Ectodermal cell (in vitro differentiated cells): Measurements from ENCODE around the gene ZSCAN5A. TPM values are rescaled to one million over a fixed set of nuclear protein-coding genes. Genes with fewer than 3 reads are reported as not detected.

ENCODE experiments used
- H3K27ac ChIP-seq: 2 replicates; pipeline ENCODE4 v1.7.0; 2013; ENCODE audit warnings: mild to moderate bottlenecking, low read depth, low read length; ENCODE audit not compliant: insufficient read depth, poor library complexity, severe bottlenecking
- H3K27me3 ChIP-seq: 2 replicates; pipeline ENCODE4 v1.7.0; 2013; ENCODE audit warnings: mild to moderate bottlenecking, low read length; ENCODE audit not compliant: insufficient read depth, control insufficient read depth, poor library complexity, severe bottlenecking
- H3K36me3 ChIP-seq: one replicate; pipeline ENCODE4 v1.7.0; 2013; ENCODE audit warnings: low read length; ENCODE audit not compliant: control insufficient read depth, insufficient read depth
- H3K4me1 ChIP-seq: one replicate; pipeline ENCODE4 v1.7.0; 2013; ENCODE audit warnings: low read length; ENCODE audit not compliant: control insufficient read depth, insufficient read depth
- H3K4me3 ChIP-seq: 2 replicates; pipeline ENCODE4 v1.7.0; 2013; ENCODE audit warnings: low read depth, low read length, control low read depth; ENCODE audit not compliant: insufficient read depth
- H3K9me3 ChIP-seq: 2 replicates; pipeline ENCODE4 v1.7.0; 2013; ENCODE audit warnings: mild to moderate bottlenecking, low read length, moderate library complexity; ENCODE audit not compliant: control insufficient read depth
- WGBS, 2 experiments: methylation state at CpG; one replicate each; pipeline ENCODE4 v1.1.7; 2013; ENCODE audit warnings: missing lambda C conversion rate in 2 of 2; 5-methylcytosine and 5-hydroxymethylcytosine counted together
- polyA plus RNA-seq, 4 experiments: library from polyadenylated mRNA; stranded (reverse); fragments of 50-300 nt; gene quantifications; one replicate each; pipeline ENCODE4 v1.2.3, GENCODE V29; 2013

The ZSCAN5A gene, protein sequence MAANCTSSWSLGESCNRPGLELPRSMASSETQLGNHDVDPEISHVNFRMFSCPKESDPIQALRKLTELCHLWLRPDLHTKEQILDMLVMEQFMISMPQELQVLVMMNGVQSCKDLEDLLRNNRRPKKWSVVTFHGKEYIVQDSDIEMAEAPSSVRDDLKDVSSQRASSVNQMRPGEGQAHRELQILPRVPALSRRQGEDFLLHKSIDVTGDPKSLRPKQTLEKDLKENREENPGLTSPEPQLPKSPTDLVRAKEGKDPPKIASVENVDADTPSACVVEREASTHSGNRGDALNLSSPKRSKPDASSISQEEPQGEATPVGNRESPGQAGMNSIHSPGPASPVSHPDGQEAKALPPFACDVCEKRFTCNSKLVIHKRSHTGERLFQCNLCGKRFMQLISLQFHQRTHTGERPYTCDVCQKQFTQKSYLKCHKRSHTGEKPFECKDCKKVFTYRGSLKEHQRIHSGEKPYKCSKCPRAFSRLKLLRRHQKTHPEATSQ
- polyA plus RNA-seq (2013, experiment 1 of 4): 11.0 TPM
- polyA plus RNA-seq (2013, experiment 2 of 4): 16.9 TPM
- 10.5 TPM for polyA plus RNA-seq (2013, experiment 3 of 4)
- 8.2 TPM for polyA plus RNA-seq (2013, experiment 4 of 4)

DNA sequence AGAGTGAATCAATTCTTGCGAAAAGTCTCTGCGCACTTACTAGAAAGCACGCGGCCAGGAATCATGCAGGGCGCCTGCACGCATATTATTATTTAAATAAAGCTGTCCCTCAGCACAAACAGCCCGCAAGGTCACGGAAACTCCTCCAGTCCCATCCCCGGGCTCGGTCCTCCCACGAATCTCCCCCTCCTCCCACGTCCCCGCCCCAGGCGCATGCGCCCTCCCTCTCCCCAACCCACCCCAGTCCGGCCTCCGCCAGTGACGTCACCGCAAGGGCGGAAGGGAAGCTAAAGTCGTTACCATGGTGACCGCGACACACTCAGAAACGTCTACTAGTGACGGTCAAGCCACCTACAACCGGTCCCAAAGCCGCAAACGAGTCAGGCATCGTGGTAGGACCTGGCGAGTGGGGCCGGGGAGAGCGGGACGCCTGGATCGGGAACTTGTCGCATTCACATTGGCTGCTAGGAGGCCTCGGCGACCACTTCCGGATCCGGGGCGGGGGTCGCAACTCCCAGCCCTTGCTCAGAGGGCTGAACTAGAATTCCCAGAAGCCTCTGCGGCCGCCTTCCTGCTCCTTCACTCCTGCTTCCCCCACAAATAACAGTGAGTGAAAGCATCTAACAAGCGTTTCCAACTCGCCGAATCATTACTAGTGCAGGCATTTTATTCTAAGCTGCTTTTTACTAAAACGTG lies at the start of gene ZSCAN5A:
Gene ZSCAN5A, minus strand, starts transcription at position 459 of the 696 bp plus-strand sequence. CDS start 89,793 bp downstream, outside the sequence.
- Histone ChIP-seq H3K9me3 (no peaks in the 10 kb centered on the region), H3K36me3 (no peaks in the 10 kb centered on the region), H3K27ac (peak within 1 kb of the TSS; percentile 96), H3K4me1 (peaks cover 3% of the 10 kb centered on the region), H3K4me3 (peak within 1 kb of the TSS; percentile 88), H3K27me3 (no peaks in the 10 kb centered on the region)
- 0% methylated on average over 47 of the region's 47 CpGs for WGBS, 2 experiments

DNA sequence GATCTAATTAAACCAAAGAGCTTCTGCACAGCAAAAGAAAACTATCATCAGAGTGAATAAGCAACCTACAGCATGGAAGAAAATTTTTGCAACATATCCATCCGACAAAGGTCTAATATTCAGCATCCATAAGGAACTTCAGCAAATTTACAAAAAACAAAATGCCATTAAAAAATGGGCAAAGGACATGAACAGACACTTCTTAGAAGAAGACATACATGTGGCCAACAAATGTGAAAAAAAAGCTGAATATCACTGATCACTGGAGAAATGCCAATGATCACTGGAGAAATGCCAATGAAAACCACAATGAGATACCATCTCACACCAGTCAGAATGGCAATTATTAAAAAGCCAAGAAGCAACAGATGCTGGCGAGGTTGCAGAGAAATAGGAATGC lies 46.2 kb upstream of the ZSCAN5A start:
- Histone ChIP-seq H3K36me3 (no peaks in the 10 kb centered on the region), H3K4me3 (no peak overlapping the region), H3K9me3 (no peaks in the 10 kb centered on the region), H3K4me1 (no peaks in the 10 kb centered on the region), H3K27ac (no peak overlapping the region), H3K27me3 (no peaks in the 10 kb centered on the region)
- 87 to 93% methylated on average over 2 of the region's 2 CpGs for WGBS, 2 experiments

DNA sequence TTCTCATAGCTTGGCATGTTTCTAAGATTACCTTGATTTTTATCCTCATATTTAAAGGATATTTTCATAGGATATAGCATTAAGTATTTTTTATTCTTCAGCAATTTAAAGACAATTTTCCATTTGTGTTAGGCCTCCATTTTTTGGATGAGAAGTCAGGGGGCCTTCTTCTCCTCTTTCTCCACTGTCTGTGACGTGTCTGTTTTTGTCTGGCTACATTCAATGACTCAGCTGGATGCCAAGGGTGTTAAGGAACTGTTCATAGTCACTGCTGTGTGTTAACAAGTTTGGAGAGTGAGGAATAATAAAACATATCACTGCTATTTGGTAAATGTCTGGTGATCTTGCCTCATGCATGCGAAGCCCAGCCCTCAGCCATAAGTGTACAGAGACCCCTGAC lies 42.3 kb upstream of the ZSCAN5A start:
- no peaks in the 10 kb centered on the region for H3K4me1 ChIP-seq
- WGBS, 2 experiments: 73 to 80% methylated on average over 1 to 2 of the region's 2 CpGs
- no peak overlapping the region for H3K27ac ChIP-seq
- H3K9me3 ChIP-seq: no peaks in the 10 kb centered on the region
- H3K27me3 ChIP-seq: no peaks in the 10 kb centered on the region
- H3K4me3 ChIP-seq: no peak overlapping the region
- no peaks in the 10 kb centered on the region for H3K36me3 ChIP-seq

DNA sequence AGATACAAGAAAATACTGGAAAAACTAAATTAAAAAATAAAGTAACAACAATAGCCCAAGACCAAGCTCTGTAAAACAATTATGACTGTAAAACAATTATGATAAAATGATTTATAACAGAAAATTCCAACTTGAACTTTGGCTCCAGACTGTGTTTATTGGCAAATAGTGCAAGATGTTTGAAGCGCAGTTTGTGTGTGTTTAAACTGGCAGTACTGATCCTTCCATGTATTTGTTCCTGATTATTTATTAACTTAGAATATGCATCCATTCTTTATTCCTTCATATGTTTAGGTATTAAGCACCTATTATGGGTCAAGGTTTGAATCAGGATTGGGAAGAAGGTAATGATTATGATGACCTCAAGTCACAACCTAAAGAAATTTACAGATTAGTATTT lies 40.9 kb upstream of the ZSCAN5A start:
- H3K4me3 ChIP-seq: no peak overlapping the region

DNA sequence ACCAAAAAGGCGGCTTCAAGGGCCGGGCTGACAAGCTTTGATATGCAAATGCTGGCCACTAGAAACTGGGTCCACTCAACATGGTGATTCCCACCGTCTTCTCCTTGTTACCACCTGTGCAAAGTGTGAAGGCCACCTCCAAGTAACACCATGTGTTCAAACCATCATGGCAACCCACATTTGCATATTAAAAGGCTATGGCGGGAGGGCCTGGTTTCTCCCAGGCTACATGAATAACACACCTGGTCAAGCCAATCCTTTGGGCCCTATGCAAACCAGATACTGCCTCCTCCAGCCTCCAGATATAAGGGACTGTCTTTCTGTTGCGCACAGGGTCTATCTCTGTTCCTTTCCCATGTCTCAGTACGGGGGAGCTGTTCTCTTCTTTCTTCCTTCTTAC lies 36.6 kb upstream of the ZSCAN5A start:
- no peak overlapping the region for H3K27ac ChIP-seq
- no peak overlapping the region for H3K4me3 ChIP-seq
- H3K27me3 ChIP-seq: no peaks in the 10 kb centered on the region
- no peaks in the 10 kb centered on the region for H3K4me1 ChIP-seq
- no peaks in the 10 kb centered on the region for H3K9me3 ChIP-seq
- no peaks in the 10 kb centered on the region for H3K36me3 ChIP-seq
- 74 to 75% methylated on average over 6 of the region's 6 CpGs for WGBS, 2 experiments

More for the DNA sequence above, 40.9 kb upstream of the ZSCAN5A start:
- Histone ChIP-seq H3K36me3 (no peaks in the 10 kb centered on the region), H3K27me3 (no peaks in the 10 kb centered on the region), H3K27ac (no peak overlapping the region), H3K4me1 (no peaks in the 10 kb centered on the region), H3K9me3 (no peaks in the 10 kb centered on the region)
- 100% methylated on average over 1 of the region's 1 CpG; no CpG with 5 or more reads in 1 of the 2 experiments for WGBS, 2 experiments

DNA sequence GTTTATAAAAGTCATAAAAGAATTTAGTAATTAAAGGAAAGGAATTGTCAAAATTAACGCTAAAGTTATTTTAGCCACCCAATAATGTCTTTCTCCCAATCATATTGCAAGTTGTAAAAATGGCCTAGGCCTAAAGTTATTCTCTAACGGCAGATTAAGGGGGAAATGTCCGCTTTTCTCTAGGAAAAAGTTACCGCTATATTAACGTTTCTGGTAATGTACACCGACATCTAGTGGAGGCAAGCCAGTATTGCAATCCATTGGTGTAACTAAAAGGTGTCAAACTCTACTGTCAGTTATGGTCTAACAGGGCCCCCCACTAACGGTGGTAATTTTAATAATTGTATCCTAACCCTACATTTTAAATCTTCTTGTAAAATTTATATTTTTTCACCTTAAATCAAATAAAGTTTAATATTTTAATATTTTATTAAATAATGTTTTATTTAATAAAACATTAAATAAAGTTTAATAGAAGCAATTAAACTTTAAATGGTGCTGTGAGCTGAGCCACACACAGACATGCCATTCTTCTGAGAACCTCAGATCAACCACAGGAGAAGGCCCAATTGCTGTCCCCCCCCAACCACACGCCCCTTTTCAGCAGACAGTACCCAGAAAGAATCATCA lies 35.9 kb upstream of the ZSCAN5A start:
- H3K9me3 ChIP-seq: peaks cover 2% of the 10 kb centered on the region
- WGBS, 2 experiments: 30 to 42% methylated on average over 6 to 8 of the region's 8 CpGs
- H3K4me3 ChIP-seq: no peak overlapping the region
- H3K4me1 ChIP-seq: no peaks in the 10 kb centered on the region
- H3K27ac ChIP-seq: no peak overlapping the region
- no peaks in the 10 kb centered on the region for H3K27me3 ChIP-seq
- no peaks in the 10 kb centered on the region for H3K36me3 ChIP-seq

DNA sequence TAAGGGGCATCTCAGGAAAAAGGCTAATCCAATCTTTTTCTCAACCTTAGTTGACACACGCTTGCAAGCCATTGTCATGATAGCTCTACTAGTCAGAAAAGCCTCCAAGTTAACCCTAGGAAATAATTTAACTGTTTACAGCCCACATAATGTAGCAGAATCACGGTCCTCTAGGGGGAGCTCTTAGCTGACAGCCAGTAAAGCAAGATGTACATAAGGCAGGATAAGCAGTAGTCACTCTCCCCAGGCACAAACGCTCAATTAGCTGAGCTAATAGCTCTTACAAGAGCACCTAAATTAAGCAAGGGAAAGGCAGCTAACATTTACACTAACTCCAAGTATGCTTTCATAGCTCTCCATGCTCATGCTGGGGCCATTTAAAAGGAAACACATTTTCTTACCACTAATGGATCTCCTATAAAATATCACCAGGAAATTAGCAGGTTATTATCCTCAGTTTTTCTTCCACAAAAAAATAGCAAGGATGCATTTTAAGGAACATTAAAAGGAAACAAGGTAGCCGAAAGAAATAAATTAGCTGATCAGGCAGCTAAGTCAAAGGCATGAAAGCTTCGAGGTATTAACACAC lies 33.7 kb upstream of the ZSCAN5A start:
- H3K4me1 ChIP-seq: no peaks in the 10 kb centered on the region
- 63 to 64% methylated on average over 5 of the region's 5 CpGs for WGBS, 2 experiments

DNA sequence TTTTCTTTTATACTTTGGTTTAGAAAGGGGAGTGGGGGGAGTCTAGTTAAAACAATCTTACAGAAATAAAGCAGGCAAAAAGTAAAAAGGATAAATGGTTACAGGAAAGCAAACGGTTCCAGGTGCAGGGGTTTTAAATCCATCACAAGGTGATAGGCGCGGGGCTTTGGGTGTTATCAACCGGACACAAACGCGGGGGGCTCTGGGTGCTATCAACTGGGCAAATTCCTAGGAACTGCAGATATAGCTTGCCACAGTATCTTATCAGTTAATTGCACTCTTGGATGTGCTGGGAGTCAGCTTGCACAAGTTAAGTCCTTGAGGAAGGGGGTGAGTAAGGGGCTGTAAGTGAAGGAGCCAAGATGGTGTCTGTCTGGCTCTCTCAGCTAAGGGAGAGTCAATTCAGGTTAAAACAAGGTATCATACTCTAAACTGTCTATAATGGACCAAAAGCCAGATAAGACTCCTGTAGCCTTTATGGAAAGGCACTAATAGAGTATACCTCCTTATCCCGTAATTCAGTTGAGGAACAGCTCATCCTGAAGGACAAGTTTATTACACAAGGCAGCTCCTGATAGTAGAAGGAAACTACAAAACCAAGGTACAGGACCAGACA lies 32.6 kb upstream of the ZSCAN5A start:
- no peaks in the 10 kb centered on the region for H3K36me3 ChIP-seq
- H3K4me3 ChIP-seq: no peak overlapping the region
- WGBS, 2 experiments: 94 to 95% methylated on average over 7 of the region's 7 CpGs
- no peaks in the 10 kb centered on the region for H3K4me1 ChIP-seq
- H3K27ac ChIP-seq: no peak overlapping the region
- no peaks in the 10 kb centered on the region for H3K27me3 ChIP-seq
- peaks cover 2% of the 10 kb centered on the region for H3K9me3 ChIP-seq

More for the DNA sequence above, 33.7 kb upstream of the ZSCAN5A start:
- Histone ChIP-seq H3K4me3 (no peak overlapping the region), H3K36me3 (no peaks in the 10 kb centered on the region), H3K27ac (no peak overlapping the region), H3K9me3 (peaks cover 2% of the 10 kb centered on the region), H3K27me3 (no peaks in the 10 kb centered on the region)

DNA sequence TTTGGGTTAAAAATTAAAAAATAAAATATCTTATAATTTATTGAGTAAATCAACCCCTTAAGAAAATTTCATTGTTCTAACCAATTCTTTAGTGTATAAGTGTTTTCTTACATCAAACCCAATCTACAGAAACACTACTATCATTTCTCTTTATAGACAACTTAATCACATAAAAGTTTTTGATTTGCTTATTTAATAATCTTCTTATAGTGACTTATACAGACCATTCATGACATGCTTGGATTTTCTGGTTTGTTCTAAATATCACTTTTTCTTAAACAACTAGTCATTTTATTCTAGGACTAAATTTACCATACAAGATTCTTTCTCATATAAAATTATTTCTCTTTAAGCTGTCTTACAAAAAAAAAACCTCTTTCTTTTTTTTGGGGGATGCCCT lies 27.3 kb upstream of the ZSCAN5A start:
- H3K4me1 ChIP-seq: no peaks in the 10 kb centered on the region
- no peaks in the 10 kb centered on the region for H3K27me3 ChIP-seq
- H3K9me3 ChIP-seq: peaks cover 4% of the 10 kb centered on the region
- H3K4me3 ChIP-seq: no peak overlapping the region
- no peak overlapping the region for H3K27ac ChIP-seq
- no peaks in the 10 kb centered on the region for H3K36me3 ChIP-seq
